Activated T-cell treated with anti-CD3 and anti-CD28 coated beads, Interleukin-2, amount 50 U/mL, for 1 hour (primary cell): ENCODE data around the gene AMER2.
"Not testable (repeated sequence)": the region's sequence is repeated elsewhere in the genome, so short reads cannot be mapped to it uniquely, and the experiment has no call there.

Experiments
- DNase-seq: peaks from one replicate; pipeline ENCODE4 v3.0.0-alpha.2; 2020

AMER2 gene

GRCh38 chr13:25180775-25181537 is 8.9 kb upstream of the AMER2 start:
- DNase-seq: no peak

GRCh38 chr13:25179832-25180774 is 8.0 kb upstream of the AMER2 start:
- DNase-seq: no peak

- no peak for DNase-seq
Observed at GRCh38 chr13:25179011-25179410, 6.9 kb upstream of the AMER2 start.

- DNase-seq: no peak
Observed at GRCh38 chr13:25178070-25178469, 6.0 kb upstream of the AMER2 start.

GRCh38 chr13:25177636-25178035 is 5.5 kb upstream of the AMER2 start:
- DNase-seq: no peak

GRCh38 chr13:25177012-25177411 is 4.9 kb upstream of the AMER2 start:
- no peak for DNase-seq

- no peak for DNase-seq
Observed at GRCh38 chr13:25175431-25175830, 3.3 kb upstream of the AMER2 start.

GRCh38 chr13:25175026-25175425 is 2.9 kb upstream of the AMER2 start:
- DNase-seq: no peak

GRCh38 chr13:25174304-25174703 is 2.2 kb upstream of the AMER2 start:
- DNase-seq: no peak

- DNase-seq: no peak
Observed at GRCh38 chr13:25172303-25172630, 179 bp upstream of the AMER2 start.

- no peak for DNase-seq
Observed at GRCh38 chr13:25171170-25171516, 945 bp downstream of the AMER2 start.

GRCh38 chr13:25170554-25171111 is 1.5 kb downstream of the AMER2 start:
- no peak for DNase-seq

GRCh38 chr13:25169951-25170553 is 2.0 kb downstream of the AMER2 start:
- DNase-seq: no peak

- DNase-seq: no peak
Observed at GRCh38 chr13:25169356-25169755, 2.7 kb downstream of the AMER2 start.

- DNase-seq: no peak
Observed at GRCh38 chr13:25168790-25169189, 3.3 kb downstream of the AMER2 start.

- DNase-seq: no peak
Observed at GRCh38 chr13:25167382-25168174, 4.5 kb downstream of the AMER2 start.

- DNase-seq: no peak
Observed at GRCh38 chr13:25166306-25166705, 5.8 kb downstream of the AMER2 start.

GRCh38 chr13:25165663-25166062 is 6.4 kb downstream of the AMER2 start:
- DNase-seq: no peak

- not testable (repeated sequence) for DNase-seq
Observed at GRCh38 chr13:25165163-25165562, 6.9 kb downstream of the AMER2 start.

- no peak for DNase-seq
Observed at GRCh38 chr13:25157681-25158080, 14.4 kb downstream of the AMER2 start.

GRCh38 chr13:25153736-25154135 is 18.4 kb downstream of the AMER2 start:
- DNase-seq: no peak

- DNase-seq: no peak
Observed at GRCh38 chr13:25151626-25152195, 20.4 kb downstream of the AMER2 start.
